A549 (cell line): Measurements from ENCODE around the gene ARHGEF1. TPM values are rescaled to one million over a fixed set of nuclear protein-coding genes. Genes with fewer than 3 reads are reported as not detected.
A peak's percentile ranks its signal among the peaks of the same experiment; 100 is the strongest.

Experiments used
- ATAC-seq, 2 experiments: fragments of 200-7000 bp in 1 of 2; fragments of >200 bp in 1 of 2; cut with Nextera tagmentation in 1 of 2; cut with Tn5 transposase in 1 of 2; 3 replicates each; pipeline versions ENCODE4 v1.8.0 to v1.9.1; 2018 to 2020; ENCODE audit warnings: mild to moderate bottlenecking in 1 of 2, moderate library complexity in 1 of 2
- CTCF ChIA-PET: fragments of 300-600 bp; sonication (Branson Sonifier 250); formaldehyde crosslinking; extraction: SDS; loops from one replicate; lab custom pipeline; 2021; ENCODE audit warnings: antibody characterized with exemption, inconsistent platforms; lab: Yijun Ruan, JAX
- POLR2A ChIA-PET: fragments of 350-600 bp; formaldehyde crosslinking; extraction: SDS; loops from one replicate; lab custom pipeline; 2021; ENCODE audit warnings: antibody characterized with exemption, inconsistent platforms; lab: Yijun Ruan, JAX
- DNase-seq, 2 experiments: peaks; one replicate each; pipeline versions ENCODE4 v3.0.0 to v3.0.0-alpha.2; 2011 to 2016; ENCODE audit warnings: low read depth in 1 of 2, low spot score in 1 of 2
- FAIRE-seq: peaks from 2 replicates; lab custom pipeline; 2011; peaks lifted over from hg19 to GRCh38; lab: Jason Lieb, UNC
- H3K27ac ChIP-seq, 2 experiments: fragments of >200 bp; sonication (Bioruptor Twin); formaldehyde crosslinking; 3 replicates each; pipeline ENCODE4 v1.5.1; 2016 to 2017
- H3K4me1 ChIP-seq: fragments of >200 bp; sonication (Bioruptor Twin); formaldehyde crosslinking; 3 replicates; pipeline ENCODE4 v1.6.1; 2016
- H3K4me2 ChIP-seq: fragments of >200 bp; sonication (Bioruptor Twin); formaldehyde crosslinking; 3 replicates; pipeline ENCODE4 v1.6.1; 2016
- H3K4me3 ChIP-seq: fragments of >200 bp; sonication (Bioruptor Twin); formaldehyde crosslinking; 3 replicates; pipeline ENCODE4 v1.5.1; 2016
- H3K9me3 ChIP-seq: fragments of >200 bp; sonication (Bioruptor Twin); formaldehyde crosslinking; 3 replicates; pipeline ENCODE4 v1.6.1; 2016
- FOSB ChIP-seq: fragments of 250-450 bp; sonication (Bioruptor Pico); IDR thresholded peaks from 2 replicates; pipeline ENCODE4 v1.5.0; 2020; ENCODE audit warnings: mild to moderate bottlenecking, moderate library complexity
- FOSL2 ChIP-seq, 2 experiments: fragments of 450-650 bp in 1 of 2; fragments of >200 bp in 1 of 2; sonication (Bioruptor Twin) in 1 of 2; formaldehyde crosslinking; IDR thresholded peaks; 2 replicates each; pipeline versions ENCODE4 v1.5.0 to v1.6.1; 2016 to 2020; ENCODE audit warnings: mild to moderate bottlenecking in 1 of 2, moderate library complexity in 1 of 2
- HDAC2 ChIP-seq: fragments of 200-600 bp; sonication (generic); IDR thresholded peaks from 2 replicates; pipeline ENCODE4 v1.6.1; 2016
- HOXA7 ChIP-seq: fragments of 250-450 bp; sonication (Bioruptor Pico); IDR thresholded peaks from 2 replicates; pipeline ENCODE4 v1.5.0; 2020; ENCODE audit warnings: mild to moderate bottlenecking, moderate library complexity
- KDM5A ChIP-seq: fragments of 200-600 bp; sonication (generic); IDR thresholded peaks from 2 replicates; pipeline ENCODE4 v1.6.1; 2016; ENCODE audit warnings: antibody characterized with exemption, mild to moderate bottlenecking
- MYC ChIP-seq: IDR thresholded peaks from 2 replicates; pipeline ENCODE4 v1.6.1; 2012; ENCODE audit warnings: mild to moderate bottlenecking, inconsistent platforms, low read length, improper control_type of control experiment, borderline replicate concordance
- NPAS2 ChIP-seq: fragments of 250-450 bp; sonication (Bioruptor Pico); IDR thresholded peaks from 2 replicates; pipeline ENCODE4 v1.8.0; 2022; ENCODE audit warnings: mild to moderate bottlenecking, moderate library complexity, borderline replicate concordance
- NR3C1 ChIP-seq: fragments of >200 bp; sonication (Bioruptor Twin); formaldehyde crosslinking; IDR thresholded peaks from 3 replicates; pipeline ENCODE4 v1.6.1; 2017
- PHF8 ChIP-seq: fragments of 200-600 bp; sonication (generic); IDR thresholded peaks from 2 replicates; pipeline ENCODE4 v1.6.1; 2016; ENCODE audit warnings: low read depth, mild to moderate bottlenecking, antibody characterized with exemption, moderate library complexity, borderline replicate concordance
- RCOR1 ChIP-seq: fragments of 150-350 bp; IDR thresholded peaks from 2 replicates; pipeline ENCODE4 v1.6.1; 2014; ENCODE audit warnings: antibody characterized with exemption, low read length, low read depth
- TFCP2L1 ChIP-seq: fragments of 250-450 bp; sonication (Bioruptor Pico); IDR thresholded peaks from 2 replicates; pipeline ENCODE4 v1.5.0; 2021; ENCODE audit warnings: mild to moderate bottlenecking
- TP53 ChIP-seq: fragments of 250-450 bp; sonication (Bioruptor Pico); IDR thresholded peaks from 2 replicates; pipeline ENCODE4 v1.5.0; 2021; ENCODE audit warnings: mild to moderate bottlenecking, moderate library complexity
- ZC3H11A ChIP-seq: fragments of 450-650 bp; IDR thresholded peaks from 2 replicates; pipeline ENCODE4 v1.6.1; 2014; ENCODE audit warnings: antibody characterized with exemption, mild to moderate bottlenecking
- WGBS: methylation state at CpG from one replicate; pipeline ENCODE4 v1.1.6; 2017; ENCODE audit errors: missing lambda C conversion rate; 5-methylcytosine and 5-hydroxymethylcytosine counted together
- polyA plus RNA-seq, 4 experiments: library from polyadenylated mRNA; depleted of rRNA in 3 of 4; stranded (reverse); fragments of >200 nt; fragmentation: RNase III in 1 of 4; extraction: RNeasy Plus Mini Kit Qiagen cat#74134 plus additional on column Dnase treatment in 1 of 4; gene quantifications; 2 replicates in 3 of 4; 3 replicates in 1 of 4; pipeline ENCODE4 v1.2.3, GENCODE V29; 2011 to 2017
- TF ChIP-seq, protein P1 (sequence below): fragments of >200 bp; sonication (Bioruptor Twin); formaldehyde crosslinking; IDR thresholded peaks from 3 replicates; pipeline ENCODE4 v1.6.1; 2016
- TF ChIP-seq, protein P2 (sequence below): fragments of >200 bp; sonication (Bioruptor Twin); formaldehyde crosslinking; IDR thresholded peaks from 2 replicates; pipeline ENCODE4 v1.6.1; 2016
- TF ChIP-seq, protein P3 (sequence below): fragments of 250-450 bp; sonication (Bioruptor Pico); IDR thresholded peaks from 2 replicates; pipeline ENCODE4 v1.5.0; 2021; ENCODE audit warnings: mild to moderate bottlenecking, moderate library complexity, borderline replicate concordance
- TF ChIP-seq, protein P4 (sequence below): fragments of 150-350 bp; IDR thresholded peaks from 2 replicates; pipeline ENCODE4 v1.6.1; 2014; ENCODE audit warnings: low read depth, mild to moderate bottlenecking, low read length
- TF ChIP-seq, protein P5 (sequence below): fragments of 250-450 bp; sonication (Bioruptor Pico); IDR thresholded peaks from 2 replicates; pipeline ENCODE4 v1.5.0; 2020; ENCODE audit warnings: low read depth, mild to moderate bottlenecking, moderate library complexity

The ARHGEF1 gene
- polyA plus RNA-seq, 2 of the 4 experiments (the other 2 are of a cell fraction): 38.0 to 84.2 TPM

DNA sequence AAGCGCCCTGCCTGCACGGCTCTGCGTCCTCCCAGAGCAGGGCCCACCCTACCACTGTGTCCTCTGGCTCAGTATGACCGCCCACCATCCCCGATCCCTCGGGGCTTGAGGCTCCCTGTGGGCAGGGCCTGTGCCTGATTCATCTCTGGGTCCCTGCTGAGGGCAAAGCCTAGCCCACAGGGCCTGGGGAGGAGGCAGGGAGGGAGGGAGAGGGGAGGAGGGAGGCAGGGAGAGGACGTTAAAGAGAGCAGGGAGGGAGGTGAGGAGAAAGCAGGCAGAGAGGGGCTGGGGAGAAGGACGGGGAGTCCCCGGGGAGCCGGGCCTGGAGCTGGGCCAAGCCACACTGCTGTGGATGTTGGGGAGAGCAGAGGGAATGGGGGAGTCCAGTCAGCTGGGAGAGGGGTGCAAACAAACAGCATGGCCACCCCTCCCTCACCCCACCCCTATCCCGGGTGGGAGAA is 49.3 kb downstream of the ARHGEF1 start (continued):
- TF ChIP-seq, protein P1, sequence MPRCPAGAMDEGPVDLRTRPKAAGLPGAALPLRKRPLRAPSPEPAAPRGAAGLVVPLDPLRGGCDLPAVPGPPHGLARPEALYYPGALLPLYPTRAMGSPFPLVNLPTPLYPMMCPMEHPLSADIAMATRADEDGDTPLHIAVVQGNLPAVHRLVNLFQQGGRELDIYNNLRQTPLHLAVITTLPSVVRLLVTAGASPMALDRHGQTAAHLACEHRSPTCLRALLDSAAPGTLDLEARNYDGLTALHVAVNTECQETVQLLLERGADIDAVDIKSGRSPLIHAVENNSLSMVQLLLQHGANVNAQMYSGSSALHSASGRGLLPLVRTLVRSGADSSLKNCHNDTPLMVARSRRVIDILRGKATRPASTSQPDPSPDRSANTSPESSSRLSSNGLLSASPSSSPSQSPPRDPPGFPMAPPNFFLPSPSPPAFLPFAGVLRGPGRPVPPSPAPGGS: no peak
- TF ChIP-seq, all 56 proteins: peak for 0

DNA sequence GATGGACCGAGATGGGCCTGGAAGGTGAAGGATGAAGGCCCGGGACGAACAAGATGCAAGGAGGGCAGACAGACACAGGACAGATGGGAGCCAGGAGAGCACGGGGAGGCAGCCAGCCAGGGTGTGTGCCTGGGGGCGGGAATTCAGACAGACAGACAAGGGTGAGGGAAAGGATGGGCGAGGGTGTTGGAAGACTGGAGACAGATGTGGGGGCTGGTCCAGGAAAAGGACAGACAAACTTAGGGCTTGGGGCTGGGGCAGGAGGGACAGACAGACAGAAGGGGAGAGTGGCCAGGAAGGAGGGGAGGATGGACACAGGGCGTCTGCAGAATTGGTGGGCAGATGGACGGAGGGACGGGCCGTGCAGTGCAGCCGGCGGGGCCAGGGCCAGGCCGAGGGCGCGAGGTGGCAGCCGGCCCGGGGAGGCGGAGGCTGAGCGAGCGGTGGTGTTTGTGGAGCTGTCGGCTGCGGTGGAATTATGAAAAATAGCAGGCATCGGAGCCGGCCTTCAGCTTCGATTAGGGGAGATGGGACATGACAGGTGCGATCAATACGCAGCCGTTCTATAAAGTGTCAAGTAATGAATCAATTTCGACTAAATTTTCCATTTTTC is 49.8 kb downstream of the ARHGEF1 start:
- Histone ChIP-seq H3K27ac (no peak overlapping the region), H3K4me2 (no peak overlapping the region), H3K4me1 (peaks cover 10% of the 10 kb centered on the region; the same call in 1 of the 3 replicates), H3K9me3 (no peaks in the 10 kb centered on the region), H3K4me3 (no peak overlapping the region)
- no peak for DNase-seq
- ChIA-PET POLR2A (no interaction called here), CTCF (interaction anchor here (0.9 to 9.9 kb wide), 5 partner anchors 15 to 59 kb away, joined by 3 to 163 read pairs (median 31); partner anchors contain the start of genes CD79A and RABAC1)
- no peak for FAIRE-seq
- no peak for ATAC-seq
- TF ChIP-seq TP53 (no peak), MYC (no peak), RCOR1 (no peak), PHF8 (no peak), KDM5A (no peak), NR3C1 (no peak), TFCP2L1 (CRISPR knock-in tag) (no peak), FOSL2 (IDR thresholded peaks at IDR 0.05) (no peak), FOSL2 (CRISPR knock-in tag; IDR thresholded peaks at IDR 0.05) (no peak), HDAC2 (no peak), NPAS2 (CRISPR knock-in tag) (no peak), ZC3H11A (no peak)
- TF ChIP-seq, protein P2, sequence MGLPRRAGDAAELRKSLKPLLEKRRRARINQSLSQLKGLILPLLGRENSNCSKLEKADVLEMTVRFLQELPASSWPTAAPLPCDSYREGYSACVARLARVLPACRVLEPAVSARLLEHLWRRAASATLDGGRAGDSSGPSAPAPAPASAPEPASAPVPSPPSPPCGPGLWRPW: no peak
- TF ChIP-seq, protein P3, sequence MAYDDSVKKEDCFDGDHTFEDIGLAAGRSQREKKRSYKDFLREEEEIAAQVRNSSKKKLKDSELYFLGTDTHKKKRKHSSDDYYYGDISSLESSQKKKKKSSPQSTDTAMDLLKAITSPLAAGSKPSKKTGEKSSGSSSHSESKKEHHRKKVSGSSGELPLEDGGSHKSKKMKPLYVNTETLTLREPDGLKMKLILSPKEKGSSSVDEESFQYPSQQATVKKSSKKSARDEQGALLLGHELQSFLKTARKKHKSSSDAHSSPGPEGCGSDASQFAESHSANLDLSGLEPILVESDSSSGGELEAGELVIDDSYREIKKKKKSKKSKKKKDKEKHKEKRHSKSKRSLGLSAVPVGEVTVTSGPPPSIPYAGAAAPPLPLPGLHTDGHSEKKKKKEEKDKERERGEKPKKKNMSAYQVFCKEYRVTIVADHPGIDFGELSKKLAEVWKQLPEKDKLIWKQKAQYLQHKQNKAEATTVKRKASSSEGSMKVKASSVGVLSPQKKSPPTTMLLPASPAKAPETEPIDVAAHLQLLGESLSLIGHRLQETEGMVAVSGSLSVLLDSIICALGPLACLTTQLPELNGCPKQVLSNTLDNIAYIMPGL (CRISPR knock-in tag): no peak
- 70% methylated on average over 29 of the region's 29 CpGs for WGBS

DNA sequence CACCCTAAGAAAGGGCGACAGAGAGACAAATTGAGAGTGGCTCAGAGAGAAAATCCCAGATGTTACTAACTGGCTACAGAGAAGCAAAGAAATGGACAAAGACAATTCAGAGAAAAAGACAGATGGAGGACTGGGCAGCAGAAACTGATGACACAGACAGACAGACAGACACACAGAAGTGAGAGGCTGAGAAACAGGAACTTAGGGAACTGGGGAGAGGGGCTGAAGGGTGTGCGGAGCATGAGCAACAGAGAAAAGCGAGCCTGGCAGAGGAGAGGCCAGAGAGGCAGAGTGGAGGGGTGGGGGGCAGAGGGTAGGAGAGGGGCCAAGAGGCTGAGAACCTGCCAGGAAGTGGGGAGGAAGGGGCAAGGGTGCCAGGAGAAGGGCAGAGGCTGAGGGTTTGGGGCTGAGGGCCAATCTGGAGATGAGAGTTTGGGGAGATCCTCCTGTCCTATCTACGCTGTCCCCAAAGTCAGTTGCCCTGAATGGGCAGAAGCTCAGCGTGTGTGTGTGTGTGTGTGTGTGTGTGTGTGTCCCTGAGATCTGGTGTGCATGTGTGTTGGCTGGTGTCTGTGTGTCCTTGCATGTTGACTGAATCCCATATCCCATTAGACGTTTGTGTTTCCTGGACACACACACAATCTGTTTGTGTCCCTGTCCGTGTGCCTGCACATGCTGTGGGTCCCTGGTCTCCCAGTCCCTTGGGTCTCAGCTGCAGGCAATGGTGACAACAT is 50.9 kb downstream of the ARHGEF1 start:
- peak; percentile 13 for FAIRE-seq

More for the DNA sequence above, 50.9 kb downstream of the ARHGEF1 start:
- ChIA-PET POLR2A (interaction anchor here (1.2 to 1.9 kb wide), 2 partner anchors 61 to 62 kb away, joined by 3 to 6 read pairs; no protein-coding TSS in a partner anchor), CTCF (interaction anchor here (0.6 to 9.9 kb wide), 24 partner anchors 9 to 397 kb away, joined by 3 to 163 read pairs (median 4); partner anchors contain the start of gene ARHGEF1)
- H3K4me1 ChIP-seq: peaks cover 5% of the 10 kb centered on the region; the same call in 1 of the 3 replicates
- H3K4me2 ChIP-seq: no peak overlapping the region
- DNase-seq: peak in 1 of 2 experiments; percentile 57
- no peak overlapping the region for H3K4me3 ChIP-seq
- no peak for ATAC-seq
- TF ChIP-seq, protein P4, sequence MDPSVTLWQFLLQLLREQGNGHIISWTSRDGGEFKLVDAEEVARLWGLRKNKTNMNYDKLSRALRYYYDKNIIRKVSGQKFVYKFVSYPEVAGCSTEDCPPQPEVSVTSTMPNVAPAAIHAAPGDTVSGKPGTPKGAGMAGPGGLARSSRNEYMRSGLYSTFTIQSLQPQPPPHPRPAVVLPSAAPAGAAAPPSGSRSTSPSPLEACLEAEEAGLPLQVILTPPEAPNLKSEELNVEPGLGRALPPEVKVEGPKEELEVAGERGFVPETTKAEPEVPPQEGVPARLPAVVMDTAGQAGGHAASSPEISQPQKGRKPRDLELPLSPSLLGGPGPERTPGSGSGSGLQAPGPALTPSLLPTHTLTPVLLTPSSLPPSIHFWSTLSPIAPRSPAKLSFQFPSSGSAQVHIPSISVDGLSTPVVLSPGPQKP: no peak
- no peak for TF ChIP-seq HOXA7 (CRISPR knock-in tag)
- TF ChIP-seq, protein P5, sequence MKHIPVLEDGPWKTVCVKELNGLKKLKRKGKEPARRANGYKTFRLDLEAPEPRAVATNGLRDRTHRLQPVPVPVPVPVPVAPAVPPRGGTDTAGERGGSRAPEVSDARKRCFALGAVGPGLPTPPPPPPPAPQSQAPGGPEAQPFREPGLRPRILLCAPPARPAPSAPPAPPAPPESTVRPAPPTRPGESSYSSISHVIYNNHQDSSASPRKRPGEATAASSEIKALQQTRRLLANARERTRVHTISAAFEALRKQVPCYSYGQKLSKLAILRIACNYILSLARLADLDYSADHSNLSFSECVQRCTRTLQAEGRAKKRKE: no peak
- no peak for TF ChIP-seq FOSB
- no peak for TF ChIP-seq RCOR1
- TF ChIP-seq, protein P2: no peak
- TF ChIP-seq, all 56 proteins: peak for 0
- no peaks in the 10 kb centered on the region for H3K9me3 ChIP-seq
- H3K27ac ChIP-seq: no peak overlapping the region
- 50% methylated on average over 7 of the region's 7 CpGs for WGBS
